Vagina (tissue), 2 donors: ENCODE results near the gene RNMT. TPM values are rescaled to one million over a fixed set of nuclear protein-coding genes. Genes with fewer than 3 reads are reported as not detected.
"Not testable (repeated sequence)": the region's sequence is repeated elsewhere in the genome, so short reads cannot be mapped to it uniquely, and the experiment has no call there.

Experiments
- DNase-seq, 2 donors: peaks; one replicate each; pipeline ENCODE4 v3.0.0-alpha.2; 2017; ENCODE audit errors: extremely low spot score in 2 of 2
- H3K27ac ChIP-seq: fragments of 200-600 bp; sonication (generic); one replicate; pipeline ENCODE4 v1.5.1; 2019
- H3K27me3 ChIP-seq: fragments of 200-600 bp; sonication (generic); one replicate; pipeline ENCODE4 v1.5.1; 2019
- H3K36me3 ChIP-seq, 2 donors: fragments of 200-600 bp; sonication (generic); one replicate each; pipeline ENCODE4 v1.5.1; 2017 to 2019
- H3K4me1 ChIP-seq: fragments of 200-600 bp; sonication (generic); one replicate; pipeline ENCODE4 v1.5.1; 2019
- H3K4me3 ChIP-seq, 2 donors: fragments of 200-600 bp; sonication (generic); 1 replicate in 1 of 2; 2 replicates in 1 of 2; pipeline ENCODE4 v1.5.1; 2016 to 2019
- H3K9me3 ChIP-seq: fragments of 200-600 bp; sonication (generic); one replicate; pipeline ENCODE4 v1.5.1; 2019
- CTCF ChIP-seq, 3 experiments: fragments of 450-650 bp in 2 of 3; fragments of 200-600 bp in 1 of 3; sonication (generic) in 1 of 3; IDR thresholded peaks; one replicate each; pipeline ENCODE4 v1.5.1; 2017 to 2019; ENCODE audit warnings: antibody characterized with exemption in 3 of 3, mild to moderate bottlenecking in 2 of 3, moderate library complexity in 2 of 3
- POLR2A ChIP-seq, 2 donors: fragments of 450-650 bp; IDR thresholded peaks; one replicate each; pipeline ENCODE4 v1.6.1; 2017; ENCODE audit warnings: antibody characterized with exemption in 2 of 2, mild to moderate bottlenecking in 2 of 2, moderate library complexity in 2 of 2
- POLR2AphosphoS5 ChIP-seq, 2 donors: sonication (generic); formaldehyde crosslinking; IDR thresholded peaks; one replicate each; pipeline ENCODE4 v1.9.0; 2017; ENCODE audit warnings: antibody characterized with exemption in 2 of 2, mild to moderate bottlenecking in 2 of 2, low read depth in 1 of 2; ENCODE audit not compliant: insufficient read depth in 1 of 2
- intact Hi-C: fragments of 100-400 bp; cut with DNase I; formaldehyde crosslinking; loops from one replicate; pipeline ENCODE4 v1.15.1; 2023
- total RNA-seq: library from RNA; depleted of rRNA; stranded (reverse); fragments of >200 nt; gene quantifications from one replicate; pipeline ENCODE4 v1.2.3, GENCODE V29; 2016

The RNMT gene
- total RNA-seq, 1 donor from 2014 or later = 12.8 TPM

GRCh38 chr18:13735681-13736080, 9.2 kb downstream of the RNMT start:
- Histone ChIP-seq H3K9me3 (no peaks in the 10 kb centered on the region), H3K36me3 (peaks cover 0 to 57% of the 10 kb centered on the region in 2 donors), H3K27ac (no peak overlapping the region), H3K4me3 (no peak overlapping the region), H3K27me3 (no peaks in the 10 kb centered on the region), H3K4me1 (peaks cover 6% of the 10 kb centered on the region)
- no peak for DNase-seq
- intact Hi-C loops = no loop called here
- no peak for TF ChIP-seq POLR2AphosphoS5 (IDR thresholded peaks at IDR 0.05; ENCODE audit: insufficient read depth in 1 of 2, low read depth in 1 of 2)
- TF ChIP-seq CTCF (IDR thresholded peaks at IDR 0.05) = no peak
- no peak for TF ChIP-seq POLR2A (IDR thresholded peaks at IDR 0.05)

- intact Hi-C loops = no loop called here
- TF ChIP-seq POLR2AphosphoS5 (IDR thresholded peaks at IDR 0.05; ENCODE audit: insufficient read depth in 1 of 2, low read depth in 1 of 2) = no peak
- no peak for TF ChIP-seq CTCF (IDR thresholded peaks at IDR 0.05)
- TF ChIP-seq POLR2A (IDR thresholded peaks at IDR 0.05) = no peak
- Histone ChIP-seq H3K4me1 (no peaks in the 10 kb centered on the region), H3K27ac (no peak overlapping the region), H3K4me3 (no peak overlapping the region), H3K9me3 (no peaks in the 10 kb centered on the region), H3K27me3 (no peaks in the 10 kb centered on the region), H3K36me3 (peaks cover 0 to 71% of the 10 kb centered on the region in 2 donors)
- no peak for DNase-seq
These were observed 19.2 kb downstream of the RNMT start for GRCh38 chr18:13745696-13746095.

GRCh38 chr18:13746633-13747032, 20.2 kb downstream of the RNMT start:
- no peak overlapping the region for H3K27ac ChIP-seq
- TF ChIP-seq POLR2AphosphoS5 (IDR thresholded peaks at IDR 0.05; ENCODE audit: insufficient read depth in 1 of 2, low read depth in 1 of 2) (no peak), CTCF (IDR thresholded peaks at IDR 0.05) (no peak), POLR2A (IDR thresholded peaks at IDR 0.05) (no peak)
- H3K27me3 ChIP-seq = no peaks in the 10 kb centered on the region
- no peak overlapping the region for H3K4me3 ChIP-seq
- no peak for DNase-seq
- intact Hi-C loops = no loop called here
- no peaks in the 10 kb centered on the region for H3K4me1 ChIP-seq
- no peaks in the 10 kb centered on the region for H3K9me3 ChIP-seq
- peaks cover 0 to 62% of the 10 kb centered on the region in 2 donors for H3K36me3 ChIP-seq

GRCh38 chr18:13751599-13751998, 25.1 kb downstream of the RNMT start:
- H3K4me3 ChIP-seq, H3K27ac ChIP-seq, H3K27me3 ChIP-seq, H3K9me3 ChIP-seq, H3K4me1 ChIP-seq, DNase-seq, intact Hi-C loops: not testable (repeated sequence)
- peaks cover 3 to 72% of the 10 kb centered on the region in 2 donors for H3K36me3 ChIP-seq

GRCh38 chr18:13756261-13756660, 29.8 kb downstream of the RNMT start:
- H3K27ac ChIP-seq = no peak overlapping the region
- H3K27me3 ChIP-seq = no peaks in the 10 kb centered on the region
- H3K4me3 ChIP-seq = no peak overlapping the region
- intact Hi-C loops = no loop called here
- no peaks in the 10 kb centered on the region for H3K4me1 ChIP-seq
- H3K36me3 ChIP-seq = peaks cover 3 to 60% of the 10 kb centered on the region in 2 donors
- TF ChIP-seq CTCF (IDR thresholded peaks at IDR 0.05) (no peak), POLR2AphosphoS5 (IDR thresholded peaks at IDR 0.05; ENCODE audit: insufficient read depth in 1 of 2, low read depth in 1 of 2) (no peak), POLR2A (IDR thresholded peaks at IDR 0.05) (no peak)
- no peak for DNase-seq
- no peaks in the 10 kb centered on the region for H3K9me3 ChIP-seq

- no peak for TF ChIP-seq CTCF (IDR thresholded peaks at IDR 0.05)
- no peak for TF ChIP-seq POLR2A (IDR thresholded peaks at IDR 0.05)
- no peak for TF ChIP-seq POLR2AphosphoS5 (IDR thresholded peaks at IDR 0.05; ENCODE audit: insufficient read depth in 1 of 2, low read depth in 1 of 2)
- no peak overlapping the region for H3K27ac ChIP-seq
- DNase-seq = no peak
- H3K4me1 ChIP-seq = no peaks in the 10 kb centered on the region
- H3K36me3 ChIP-seq = peaks cover 3 to 64% of the 10 kb centered on the region in 2 donors
- no peak overlapping the region for H3K4me3 ChIP-seq
- intact Hi-C loops = no loop called here
- H3K9me3 ChIP-seq = no peaks in the 10 kb centered on the region
- H3K27me3 ChIP-seq = no peaks in the 10 kb centered on the region
These were observed 30.2 kb downstream of the RNMT start for GRCh38 chr18:13756671-13757070.
